Ishikawa (cell line): ENCODE measurements around the gene TNRC6B.

Source experiments
- CREB1 ChIP-seq: IDR thresholded peaks from 2 replicates; pipeline ENCODE4 v1.6.1; 2012; ENCODE audit warnings: low read depth
- EP300 ChIP-seq: IDR thresholded peaks from 2 replicates; pipeline ENCODE4 v1.6.1; 2012; ENCODE audit warnings: borderline replicate concordance
- RAD21 ChIP-seq: IDR thresholded peaks from 2 replicates; pipeline ENCODE4 v1.6.1; 2012; ENCODE audit warnings: low read depth
- TCF12 ChIP-seq: IDR thresholded peaks from 2 replicates; pipeline ENCODE4 v1.6.1; 2012; ENCODE audit warnings: low read depth
- TF ChIP-seq, protein P1 (sequence below): IDR thresholded peaks from 2 replicates; pipeline ENCODE4 v1.6.1; 2012
- TF ChIP-seq, protein P2 (sequence below): IDR thresholded peaks from 2 replicates; pipeline ENCODE4 v1.6.1; 2012; ENCODE audit warnings: low read depth, mild to moderate bottlenecking

DNA sequence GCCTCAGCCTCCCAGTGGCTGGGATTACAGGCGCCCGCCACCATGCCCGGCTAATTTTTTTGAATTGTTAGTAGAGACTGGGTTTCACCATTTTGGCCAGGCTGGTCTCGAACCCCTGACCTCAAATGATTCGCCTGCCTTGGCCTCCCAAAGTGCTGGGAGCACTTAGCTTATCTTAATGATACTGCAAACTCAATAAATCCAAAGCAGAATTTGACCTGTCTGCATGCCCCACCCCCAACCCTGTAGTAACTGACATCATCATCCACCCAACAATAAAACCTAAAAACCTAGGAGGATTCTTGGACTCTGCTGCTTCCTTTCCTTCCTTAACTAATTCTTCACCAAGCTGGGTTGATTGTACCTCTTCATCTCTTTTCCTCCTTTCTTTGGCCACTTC is 162.3 kb downstream of the TNRC6B start:
- TF ChIP-seq TCF12 (no peak), RAD21 (no peak), CREB1 (no peak), EP300 (no peak)
- TF ChIP-seq, protein P1, sequence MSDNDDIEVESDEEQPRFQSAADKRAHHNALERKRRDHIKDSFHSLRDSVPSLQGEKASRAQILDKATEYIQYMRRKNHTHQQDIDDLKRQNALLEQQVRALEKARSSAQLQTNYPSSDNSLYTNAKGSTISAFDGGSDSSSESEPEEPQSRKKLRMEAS, result no peak
- TF ChIP-seq, protein P2, sequence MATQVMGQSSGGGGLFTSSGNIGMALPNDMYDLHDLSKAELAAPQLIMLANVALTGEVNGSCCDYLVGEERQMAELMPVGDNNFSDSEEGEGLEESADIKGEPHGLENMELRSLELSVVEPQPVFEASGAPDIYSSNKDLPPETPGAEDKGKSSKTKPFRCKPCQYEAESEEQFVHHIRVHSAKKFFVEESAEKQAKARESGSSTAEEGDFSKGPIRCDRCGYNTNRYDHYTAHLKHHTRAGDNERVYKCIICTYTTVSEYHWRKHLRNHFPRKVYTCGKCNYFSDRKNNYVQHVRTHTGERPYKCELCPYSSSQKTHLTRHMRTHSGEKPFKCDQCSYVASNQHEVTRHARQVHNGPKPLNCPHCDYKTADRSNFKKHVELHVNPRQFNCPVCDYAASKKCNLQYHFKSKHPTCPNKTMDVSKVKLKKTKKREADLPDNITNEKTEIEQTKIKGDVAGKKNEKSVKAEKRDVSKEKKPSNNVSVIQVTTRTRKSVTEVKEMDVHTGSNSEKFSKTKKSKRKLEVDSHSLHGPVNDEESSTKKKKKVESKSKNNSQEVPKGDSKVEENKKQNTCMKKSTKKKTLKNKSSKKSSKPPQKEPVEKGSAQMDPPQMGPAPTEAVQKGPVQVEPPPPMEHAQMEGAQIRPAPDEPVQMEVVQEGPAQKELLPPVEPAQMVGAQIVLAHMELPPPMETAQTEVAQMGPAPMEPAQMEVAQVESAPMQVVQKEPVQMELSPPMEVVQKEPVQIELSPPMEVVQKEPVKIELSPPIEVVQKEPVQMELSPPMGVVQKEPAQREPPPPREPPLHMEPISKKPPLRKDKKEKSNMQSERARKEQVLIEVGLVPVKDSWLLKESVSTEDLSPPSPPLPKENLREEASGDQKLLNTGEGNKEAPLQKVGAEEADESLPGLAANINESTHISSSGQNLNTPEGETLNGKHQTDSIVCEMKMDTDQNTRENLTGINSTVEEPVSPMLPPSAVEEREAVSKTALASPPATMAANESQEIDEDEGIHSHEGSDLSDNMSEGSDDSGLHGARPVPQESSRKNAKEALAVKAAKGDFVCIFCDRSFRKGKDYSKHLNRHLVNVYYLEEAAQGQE, result no peak
